ENCODE results near the gene SPTBN1.

- no peak for TF ChIP-seq POLR2A (IDR thresholded peaks at IDR 0.05; ENCODE audit: low read depth, low read length)
- TF ChIP-seq, protein P1, sequence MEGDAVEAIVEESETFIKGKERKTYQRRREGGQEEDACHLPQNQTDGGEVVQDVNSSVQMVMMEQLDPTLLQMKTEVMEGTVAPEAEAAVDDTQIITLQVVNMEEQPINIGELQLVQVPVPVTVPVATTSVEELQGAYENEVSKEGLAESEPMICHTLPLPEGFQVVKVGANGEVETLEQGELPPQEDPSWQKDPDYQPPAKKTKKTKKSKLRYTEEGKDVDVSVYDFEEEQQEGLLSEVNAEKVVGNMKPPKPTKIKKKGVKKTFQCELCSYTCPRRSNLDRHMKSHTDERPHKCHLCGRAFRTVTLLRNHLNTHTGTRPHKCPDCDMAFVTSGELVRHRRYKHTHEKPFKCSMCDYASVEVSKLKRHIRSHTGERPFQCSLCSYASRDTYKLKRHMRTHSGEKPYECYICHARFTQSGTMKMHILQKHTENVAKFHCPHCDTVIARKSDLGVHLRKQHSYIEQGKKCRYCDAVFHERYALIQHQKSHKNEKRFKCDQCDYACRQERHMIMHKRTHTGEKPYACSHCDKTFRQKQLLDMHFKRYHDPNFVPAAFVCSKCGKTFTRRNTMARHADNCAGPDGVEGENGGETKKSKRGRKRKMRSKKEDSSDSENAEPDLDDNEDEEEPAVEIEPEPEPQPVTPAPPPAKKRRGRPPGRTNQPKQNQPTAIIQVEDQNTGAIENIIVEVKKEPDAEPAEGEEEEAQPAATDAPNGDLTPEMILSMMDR (IDR thresholded peaks at IDR 0.05; ENCODE audit: extremely low read depth in 1 of 2, insufficient read depth in 1 of 2, low read depth in 1 of 2, low read length in 2 of 2): no peak
- TF ChIP-seq, protein P2, sequence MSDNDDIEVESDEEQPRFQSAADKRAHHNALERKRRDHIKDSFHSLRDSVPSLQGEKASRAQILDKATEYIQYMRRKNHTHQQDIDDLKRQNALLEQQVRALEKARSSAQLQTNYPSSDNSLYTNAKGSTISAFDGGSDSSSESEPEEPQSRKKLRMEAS (IDR thresholded peaks at IDR 0.05; ENCODE audit: insufficient read depth, insufficient read length): no peak
- TF ChIP-seq EZH2 (IDR thresholded peaks at IDR 0.05; ENCODE audit: borderline replicate concordance, low read depth, low read length, severe bottlenecking): no peak
- TF ChIP-seq POLR2AphosphoS5 (IDR thresholded peaks at IDR 0.05; ENCODE audit: insufficient read depth, low read depth, low read length): no peak
Measured at GRCh38 chr2:54439582-54439981, 16.5 kb upstream of the SPTBN1 start.
